Endothelial cell of umbilical vein (primary cell): ENCODE results near the gene BUD13. TPM values are rescaled to one million over a fixed set of nuclear protein-coding genes. Genes with fewer than 3 reads are reported as not detected.

Experiments
- BruUV-seq: library from RNA; stranded (reverse); fragments of 400-500 nt; replicated peaks from 2 replicates; lab custom pipeline; 2021; lab: Mats Ljungman, UMichigan
- CTCF ChIA-PET: fragments of 300-600, 350-600 bp; sonication (Branson Sonifier 250); formaldehyde crosslinking; loops from one replicate; lab custom pipeline; 2021; ENCODE audit warnings: antibody characterized with exemption, inconsistent platforms; lab: Charles Lee
- POLR2A ChIA-PET: fragments of 300-600, 350-600 bp; sonication (Branson Sonifier 250); formaldehyde crosslinking; loops from one replicate; lab custom pipeline; 2021; ENCODE audit warnings: antibody characterized with exemption, inconsistent platforms; lab: Charles Lee
- DNase-seq: peaks from one replicate; pipeline ENCODE4 v3.0.0-alpha.2; 2011; ENCODE audit warnings: low read depth, low spot score
- FAIRE-seq: peaks from 2 replicates; lab custom pipeline; 2011; peaks lifted over from hg19 to GRCh38; lab: Jason Lieb, UNC
- H2AFZ ChIP-seq: 2 replicates; pipeline ENCODE4 v1.6.0; 2012; ENCODE audit warnings: low read depth, low read length, control low read depth, inconsistent platforms
- H3K27ac ChIP-seq: 2 replicates; pipeline ENCODE4 v1.5.1; 2011; ENCODE audit warnings: low read depth, mild to moderate bottlenecking, control low read depth, low read length, moderate library complexity; ENCODE audit not compliant: insufficient read depth
- H3K27me3 ChIP-seq, 2 experiments: 2 replicates each; pipeline versions ENCODE4 v1.6.0 to v1.6.1; 2011; ENCODE audit warnings: low read length in 2 of 2, mixed read lengths in 1 of 2; ENCODE audit not compliant: control insufficient read depth in 2 of 2, insufficient read depth in 2 of 2
- H3K36me3 ChIP-seq, 2 experiments: 2 replicates in 1 of 2; 3 replicates in 1 of 2; pipeline ENCODE4 v1.5.1; 2011; ENCODE audit warnings: low read length in 2 of 2, mild to moderate bottlenecking in 1 of 2, moderate library complexity in 1 of 2; ENCODE audit not compliant: control insufficient read depth in 2 of 2, insufficient read depth in 2 of 2; ENCODE audit errors: extremely low read depth in 1 of 2
- H3K4me1 ChIP-seq: 3 replicates; pipeline ENCODE4 v1.5.1; 2011; ENCODE audit warnings: mild to moderate bottlenecking, low read length; ENCODE audit not compliant: control insufficient read depth, insufficient read depth; ENCODE audit errors: extremely low read depth
- H3K4me2 ChIP-seq: 2 replicates; pipeline ENCODE4 v1.6.1; 2011; ENCODE audit warnings: low read length, control low read depth, mixed read lengths; ENCODE audit not compliant: insufficient read depth
- H3K4me3 ChIP-seq, 3 experiments: fragments of 200-600 bp in 1 of 3; sonication (generic), shearing (Covaris generic) in 1 of 3; replicated peaks in 1 of 3; 2 replicates each; pipeline ENCODE4 v1.5.1; 2011 to 2016; ENCODE audit warnings: control low read depth in 3 of 3, low read length in 3 of 3, mild to moderate bottlenecking in 2 of 3, inconsistent platforms in 1 of 3, low read depth in 1 of 3, moderate library complexity in 1 of 3; ENCODE audit not compliant: insufficient read depth in 1 of 3
- H3K79me2 ChIP-seq: 2 replicates; pipeline ENCODE4 v1.6.0; 2012; ENCODE audit warnings: low read length, inconsistent platforms; ENCODE audit not compliant: control insufficient read depth, insufficient read depth
- H3K9ac ChIP-seq: replicated peaks from 2 replicates; pipeline ENCODE3; 2011; ENCODE audit warnings: low read length, control low read depth; ENCODE audit not compliant: insufficient read depth; ENCODE audit errors: extremely low read depth
- H3K9me1 ChIP-seq: replicated peaks from 3 replicates; pipeline ENCODE4 v1.6.0; 2011; ENCODE audit warnings: mild to moderate bottlenecking, low read length; ENCODE audit not compliant: control insufficient read depth, insufficient read depth; ENCODE audit errors: extremely low read depth
- H3K9me3 ChIP-seq: replicated peaks from 2 replicates; pipeline ENCODE4 v1.5.1; 2012; ENCODE audit warnings: low read length, inconsistent platforms; ENCODE audit not compliant: control insufficient read depth, insufficient read depth
- H4K20me1 ChIP-seq: replicated peaks from 2 replicates; pipeline ENCODE3; 2011; ENCODE audit warnings: mild to moderate bottlenecking, low read length; ENCODE audit not compliant: control insufficient read depth, insufficient read depth; ENCODE audit errors: extremely low read depth
- CTCF ChIP-seq, 2 donors: IDR thresholded peaks; 1 replicate in 1 of 2; 2 replicates in 1 of 2; pipeline ENCODE4 v1.5.1; 2011; ENCODE audit warnings: low read length in 2 of 2, mild to moderate bottlenecking in 2 of 2, moderate library complexity in 2 of 2, control low read depth in 1 of 2, inconsistent platforms in 1 of 2, low read depth in 1 of 2; ENCODE audit not compliant: insufficient read depth in 1 of 2; ENCODE audit errors: extremely low read depth in 1 of 2
- EZH2 ChIP-seq: IDR thresholded peaks from 2 replicates; pipeline ENCODE4 v1.6.1; 2012; ENCODE audit warnings: borderline replicate concordance, low read depth, mild to moderate bottlenecking, moderate library complexity, low read length, inconsistent platforms; ENCODE audit not compliant: severe bottlenecking
- GATA2 ChIP-seq: IDR thresholded peaks from 2 replicates; pipeline ENCODE4 v1.7.0; 2011; ENCODE audit warnings: low read depth, mild to moderate bottlenecking, moderate library complexity, mixed read lengths, low read length; ENCODE audit not compliant: insufficient read length, insufficient read depth
- JUN ChIP-seq: IDR thresholded peaks from 2 replicates; pipeline ENCODE4 v1.6.1; 2011; ENCODE audit warnings: borderline replicate concordance, low read depth; ENCODE audit not compliant: insufficient read length, insufficient read depth
- MYC ChIP-seq: IDR thresholded peaks from one replicate; pipeline ENCODE4 v1.6.1; 2011; ENCODE audit warnings: mild to moderate bottlenecking, low read depth, low read length
- POLR2A ChIP-seq: IDR thresholded peaks from 2 replicates; pipeline ENCODE4 v1.6.1; 2012; ENCODE audit warnings: low read depth, mild to moderate bottlenecking, control low read depth, low read length
- POLR2AphosphoS5 ChIP-seq: IDR thresholded peaks from 2 replicates; pipeline ENCODE4 v1.6.1; 2012; ENCODE audit warnings: low read depth, mild to moderate bottlenecking, control low read depth, low read length, moderate library complexity; ENCODE audit not compliant: insufficient read depth
- dilution Hi-C: fragments of 300-500 bp; cut with MboI; formaldehyde crosslinking; loops from one replicate; pipeline ENCODE4 v1.15.0; 2019; ENCODE audit warnings: low sequenced_read_pairs; ENCODE audit not compliant: extremely low pct_ligation_motif_present
- intact Hi-C: fragments of 100-400 bp; cut with micrococcal nuclease; formaldehyde crosslinking; loops from one replicate; pipeline ENCODE4 v1.10.0; 2022
- polyA plus RNA-seq, 4 experiments: library from polyadenylated mRNA; depleted of rRNA in 3 of 4; stranded (reverse) in 3 of 4; unstranded in 1 of 4; fragments of >200 nt; gene quantifications; 2 replicates each; pipeline versions ENCODE4 v1.2.1 to v1.2.3, GENCODE V29; 2011 to 2012; ENCODE audit warnings: missing spikeins in 1 of 4
- total RNA-seq: library from RNA; stranded (reverse); gene quantifications from 2 replicates; pipeline ENCODE4 v1.2.3, GENCODE V29; 2021

BUD13 gene
- total and polyA plus RNA-seq, 2 donors (not counting 3 experiments of a cell fraction or from before 2014, with no cell fraction given): 18.8 to 21.8 TPM

GRCh38 chr11:116718955-116719501 lies 53.8 kb downstream of the BUD13 start:
- TF ChIP-seq EZH2 (no peak), GATA2 (no peak), MYC (no peak), POLR2AphosphoS5 (no peak), CTCF (IDR thresholded peaks at IDR 0.05; ENCODE audit: extremely low read depth in 1 of 2, insufficient read depth in 1 of 2, low read depth in 1 of 2, low read length in 2 of 2) (no peak), POLR2A (no peak), JUN (no peak)
- dilution Hi-C loops (no loop called here), intact Hi-C loops (no loop called here)
- FAIRE-seq: no peak
- H2AFZ ChIP-seq: no peak overlapping the region
- no peaks in the 10 kb centered on the region for H4K20me1 ChIP-seq
- BruUV-seq: no TSS peak
- DNase-seq: no peak
- no peak overlapping the region for H3K4me2 ChIP-seq
- no peak overlapping the region for H3K9ac ChIP-seq
- no peaks in the 10 kb centered on the region for H3K79me2 ChIP-seq
- CTCF ChIA-PET: interaction anchor here (1.1 kb wide), 1 partner anchor 13 kb away, joined by 5 read pairs; no protein-coding TSS in a partner anchor
- H3K4me1 ChIP-seq: no peaks in the 10 kb centered on the region
- no peaks in the 10 kb centered on the region for H3K9me1 ChIP-seq
- H3K27me3 ChIP-seq: peaks cover 2% of the 10 kb centered on the region in 2 experiments
- H3K4me3 ChIP-seq: no peak overlapping the region
- POLR2A ChIA-PET: no interaction called here
- no peak overlapping the region for H3K27ac ChIP-seq
- no peaks in the 10 kb centered on the region for H3K36me3 ChIP-seq
- H3K9me3 ChIP-seq: no peaks in the 10 kb centered on the region
